GM12874 (cell line): ENCODE measurements around the gene UQCC5.

ENCODE experiments used
- TF ChIP-seq, protein P1 (sequence below): IDR thresholded peaks from 2 replicates; pipeline ENCODE4 v1.5.1; 2011; ENCODE audit warnings: low read depth, mild to moderate bottlenecking, control low read depth, low read length, moderate library complexity; ENCODE audit not compliant: insufficient read depth

The UQCC5 gene

GRCh38 chr3:52524752-52525679 lies 11.4 kb upstream of the UQCC5 start:
- TF ChIP-seq, protein P1, sequence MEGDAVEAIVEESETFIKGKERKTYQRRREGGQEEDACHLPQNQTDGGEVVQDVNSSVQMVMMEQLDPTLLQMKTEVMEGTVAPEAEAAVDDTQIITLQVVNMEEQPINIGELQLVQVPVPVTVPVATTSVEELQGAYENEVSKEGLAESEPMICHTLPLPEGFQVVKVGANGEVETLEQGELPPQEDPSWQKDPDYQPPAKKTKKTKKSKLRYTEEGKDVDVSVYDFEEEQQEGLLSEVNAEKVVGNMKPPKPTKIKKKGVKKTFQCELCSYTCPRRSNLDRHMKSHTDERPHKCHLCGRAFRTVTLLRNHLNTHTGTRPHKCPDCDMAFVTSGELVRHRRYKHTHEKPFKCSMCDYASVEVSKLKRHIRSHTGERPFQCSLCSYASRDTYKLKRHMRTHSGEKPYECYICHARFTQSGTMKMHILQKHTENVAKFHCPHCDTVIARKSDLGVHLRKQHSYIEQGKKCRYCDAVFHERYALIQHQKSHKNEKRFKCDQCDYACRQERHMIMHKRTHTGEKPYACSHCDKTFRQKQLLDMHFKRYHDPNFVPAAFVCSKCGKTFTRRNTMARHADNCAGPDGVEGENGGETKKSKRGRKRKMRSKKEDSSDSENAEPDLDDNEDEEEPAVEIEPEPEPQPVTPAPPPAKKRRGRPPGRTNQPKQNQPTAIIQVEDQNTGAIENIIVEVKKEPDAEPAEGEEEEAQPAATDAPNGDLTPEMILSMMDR: no peak

DNA sequence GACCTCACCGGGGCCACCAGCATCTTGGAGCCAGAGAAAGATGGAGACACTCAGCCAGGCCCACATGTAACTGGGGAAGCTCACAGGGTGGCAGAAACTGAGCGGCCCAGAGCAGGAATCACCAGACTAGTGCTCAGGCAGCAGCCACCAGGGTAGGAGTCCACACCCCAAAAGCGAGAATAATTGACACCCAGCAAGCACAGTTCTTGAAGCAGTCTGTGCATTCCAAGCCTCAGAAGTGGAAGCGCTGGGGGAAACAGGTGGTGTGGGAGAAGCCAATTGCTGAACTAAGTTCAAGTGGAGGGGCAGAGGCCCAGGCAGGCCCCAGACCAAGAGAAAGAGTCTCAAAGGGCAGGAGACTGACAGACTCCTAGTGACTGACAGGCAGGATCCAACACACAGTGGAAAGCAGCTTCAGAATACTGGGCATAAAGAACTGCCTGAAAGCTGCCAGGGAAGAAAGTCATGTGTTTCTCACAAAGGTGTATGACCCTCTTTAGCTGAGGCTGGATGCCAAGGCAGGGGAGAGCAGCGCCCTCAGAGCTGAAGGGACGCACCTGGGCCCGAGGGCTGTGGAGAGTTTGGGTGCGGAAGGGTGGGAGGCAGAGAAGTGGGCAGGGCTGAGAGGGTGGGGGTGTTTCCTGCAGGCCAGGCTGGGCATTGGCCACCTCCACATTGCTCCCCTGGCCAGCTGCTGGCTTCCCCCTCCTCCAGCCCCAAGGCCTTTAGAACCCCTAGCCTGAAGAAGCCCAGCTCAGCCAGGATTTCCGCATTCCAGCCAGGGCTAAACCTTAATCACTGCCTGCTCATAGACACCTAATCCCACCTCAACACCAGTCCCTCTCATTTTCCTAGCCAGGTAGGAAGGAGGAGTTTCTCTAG lies 10.5 kb upstream of the UQCC5 start:
- TF ChIP-seq, protein P1: no peak

- TF ChIP-seq, protein P1: no peak
These were observed 9.2 kb upstream of the UQCC5 start for GRCh38 chr3:52527039-52527731.

- TF ChIP-seq, protein P1: no peak
These were observed 8.4 kb upstream of the UQCC5 start for GRCh38 chr3:52527732-52528585.

GRCh38 chr3:52528586-52529375 lies 7.6 kb upstream of the UQCC5 start:
- TF ChIP-seq, protein P1: no peak

DNA sequence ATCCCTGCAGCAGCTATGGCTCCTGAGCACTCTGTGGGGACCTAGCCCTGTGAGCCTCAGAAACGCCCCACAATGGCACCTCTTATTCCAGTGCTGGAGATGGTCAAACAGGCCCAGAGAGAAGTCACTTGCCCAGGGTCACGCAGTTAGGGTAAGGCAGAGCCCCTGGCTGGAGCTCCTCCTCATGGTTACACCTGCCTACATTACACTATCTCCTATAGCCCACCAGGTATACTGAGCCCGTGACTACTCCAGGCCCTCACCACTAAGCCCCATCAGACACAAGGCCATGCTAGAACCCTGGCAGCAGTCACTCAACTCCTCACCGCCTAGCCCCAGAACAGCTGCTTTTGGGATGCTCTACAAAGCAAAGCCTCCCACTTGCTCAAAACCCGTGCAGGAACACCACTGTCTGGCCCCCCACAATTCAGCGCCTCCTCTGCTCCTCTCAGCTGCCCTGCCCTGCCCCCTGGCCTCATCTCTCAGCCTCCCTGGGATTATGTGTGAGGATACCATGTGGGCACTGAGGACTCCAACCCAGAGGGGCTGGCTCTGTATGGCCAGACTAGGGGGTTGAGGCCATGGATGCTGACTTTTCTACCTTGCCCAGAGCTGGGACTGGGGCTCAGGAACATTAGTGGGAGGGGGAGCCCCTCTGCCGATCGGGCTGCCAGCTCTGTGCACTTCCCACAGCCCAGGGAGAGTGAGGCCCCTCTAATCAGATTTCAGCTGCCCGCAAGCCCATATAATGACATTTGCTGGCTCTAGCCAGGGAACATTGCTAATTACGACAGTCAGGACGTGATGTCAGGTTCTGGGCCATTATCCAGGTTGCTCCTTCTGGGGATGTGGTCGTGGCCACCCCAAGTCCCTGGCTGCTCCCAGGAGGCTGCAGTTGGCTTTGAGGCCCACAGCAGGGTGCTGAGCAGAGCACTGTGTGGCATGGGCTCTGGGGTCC lies 6.8 kb upstream of the UQCC5 start:
- TF ChIP-seq, protein P1: no peak
